Panc1 (cell line): ENCODE data around the gene SLFN12L. TPM values are rescaled to one million over a fixed set of nuclear protein-coding genes. Genes with fewer than 3 reads are reported as not detected.
A peak's percentile ranks its signal among the peaks of the same experiment; 100 is the strongest.

ENCODE experiments used
- ATAC-seq: fragments of 200-7000 bp; cut with Tn5 transposase; 2 replicates; pipeline ENCODE4 v1.9.1; 2020; ENCODE audit warnings: mild to moderate bottlenecking, moderate library complexity
- BruUV-seq: library from RNA; stranded (reverse); fragments of 400-500 nt; replicated peaks from 2 replicates; lab custom pipeline; 2021; lab: Mats Ljungman, UMichigan
- CTCF ChIA-PET: fragments of 300-600 bp; sonication (Branson Sonifier 250); formaldehyde crosslinking; loops from one replicate; lab custom pipeline; 2022; ENCODE audit warnings: antibody characterized with exemption; lab: Charles Lee
- POLR2A ChIA-PET: fragments of 300-600 bp; sonication (Branson Sonifier 250); formaldehyde crosslinking; loops from one replicate; lab custom pipeline; 2022; ENCODE audit warnings: antibody characterized with exemption; lab: Charles Lee
- DNase-seq: peaks from one replicate; pipeline ENCODE4 v3.0.0-alpha.2; 2010; ENCODE audit warnings: low read depth, low spot score
- H3K27ac ChIP-seq: 2 replicates; pipeline ENCODE4 v1.5.1; 2011; ENCODE audit warnings: mild to moderate bottlenecking, low read length, inconsistent platforms
- H3K27me3 ChIP-seq: fragments of 200-500 bp; sonication (Bioruptor generic); 2 replicates; pipeline ENCODE4 v1.6.0; 2014; ENCODE audit warnings: low read length, inconsistent platforms; ENCODE audit not compliant: control insufficient read depth, insufficient read depth
- H3K36me3 ChIP-seq: fragments of 200-500 bp; sonication (Bioruptor generic); 2 replicates; pipeline ENCODE4 v1.5.1; 2014; ENCODE audit warnings: inconsistent platforms, mild to moderate bottlenecking, low read length, moderate library complexity; ENCODE audit not compliant: control insufficient read depth, insufficient read depth
- H3K4me1 ChIP-seq: 2 replicates; pipeline ENCODE4 v1.5.1; 2011; ENCODE audit warnings: inconsistent platforms, mild to moderate bottlenecking, low read length, moderate library complexity; ENCODE audit not compliant: control insufficient read depth, insufficient read depth
- H3K4me3 ChIP-seq, 2 experiments: 2 replicates each; pipeline ENCODE4 v1.5.1; 2011 to 2012; ENCODE audit warnings: low read depth in 2 of 2, low read length in 2 of 2, mild to moderate bottlenecking in 2 of 2, inconsistent platforms in 1 of 2, moderate library complexity in 1 of 2
- H3K9me3 ChIP-seq: fragments of 200-500 bp; sonication (Bioruptor generic); 2 replicates; pipeline ENCODE4 v1.5.1; 2014; ENCODE audit warnings: low read depth, mild to moderate bottlenecking, inconsistent platforms, low read length, moderate library complexity; ENCODE audit not compliant: control insufficient read depth, insufficient read depth
- CTCF ChIP-seq: fragments of 450-650 bp; IDR thresholded peaks from 2 replicates; pipeline ENCODE4 v1.5.1; 2017; ENCODE audit warnings: mild to moderate bottlenecking
- POLR2AphosphoS5 ChIP-seq: IDR thresholded peaks from 2 replicates; pipeline ENCODE4 v1.6.1; 2012; ENCODE audit warnings: mild to moderate bottlenecking, low read depth, low read length, moderate library complexity
- REST ChIP-seq, 2 experiments: IDR thresholded peaks; 2 replicates each; pipeline ENCODE4 v1.6.1; 2011 to 2012; ENCODE audit warnings: low read depth in 2 of 2, control low read depth in 1 of 2, low read length in 1 of 2, mild to moderate bottlenecking in 1 of 2, moderate library complexity in 1 of 2; ENCODE audit not compliant: insufficient read depth in 1 of 2
- SIN3A ChIP-seq: IDR thresholded peaks from 2 replicates; pipeline ENCODE4 v1.6.1; 2012; ENCODE audit warnings: low read depth, mild to moderate bottlenecking, low read length, moderate library complexity, borderline replicate concordance; ENCODE audit not compliant: insufficient read depth
- TCF7L2 ChIP-seq: IDR thresholded peaks from 2 replicates; pipeline ENCODE4 v1.6.1; 2011; ENCODE audit warnings: mild to moderate bottlenecking, low read depth, low read length, inconsistent platforms
- in situ Hi-C: cut with HindIII; loops from 2 replicates; pipeline ENCODE4 v1.10.0; 2016; ENCODE audit warnings: low sequenced_read_pairs, low pct_unique_long_range_greater_than_20kb
- intact Hi-C: fragments of 100-400 bp; cut with micrococcal nuclease; formaldehyde crosslinking; loops from one replicate; pipeline ENCODE4 v1.10.0; 2022; ENCODE audit not compliant: unreplicated experiment
- total RNA-seq: library from RNA; stranded (reverse); gene quantifications from one replicate; pipeline ENCODE4 v1.2.1, GENCODE V29; 2021; ENCODE audit not compliant: unreplicated experiment

SLFN12L gene
- total RNA-seq, 1 experiment from 2014 or later = 0.33 TPM

GRCh38 chr17:35499548-35499947, 37.9 kb downstream of the SLFN12L start:
- TF ChIP-seq CTCF (no peak), TCF7L2 (no peak), SIN3A (no peak), POLR2AphosphoS5 (no peak), REST (IDR thresholded peaks at IDR 0.05; ENCODE audit: insufficient read depth in 1 of 2, low read depth in 2 of 2, low read length in 1 of 2) (no peak)
- ChIA-PET CTCF (no interaction called here), POLR2A (no interaction called here)
- no peaks in the 10 kb centered on the region; the same call in 1 of the 2 replicates for H3K27me3 ChIP-seq
- no peaks in the 10 kb centered on the region for H3K36me3 ChIP-seq
- intact Hi-C loops (no loop called here), in situ Hi-C loops (no loop called here)
- ATAC-seq (no peak), DNase-seq (no peak)
- H3K9me3 ChIP-seq = no peaks in the 10 kb centered on the region
- H3K4me1 ChIP-seq = no peaks in the 10 kb centered on the region
- no TSS peak for BruUV-seq
- H3K4me3 ChIP-seq = no peak overlapping the region
- no peak overlapping the region for H3K27ac ChIP-seq

- DNase-seq = no peak
- TF ChIP-seq REST (IDR thresholded peaks at IDR 0.05; ENCODE audit: insufficient read depth in 1 of 2, low read depth in 2 of 2, low read length in 1 of 2) = no peak
- H3K4me1 ChIP-seq = no peaks in the 10 kb centered on the region
- BruUV-seq = no TSS peak
- H3K9me3 ChIP-seq = no peaks in the 10 kb centered on the region
- no peaks in the 10 kb centered on the region; the same call in 1 of the 2 replicates for H3K27me3 ChIP-seq
- ChIA-PET POLR2A (no interaction called here), CTCF (no interaction called here)
- intact Hi-C loops (no loop called here), in situ Hi-C loops (no loop called here)
- no peak overlapping the region for H3K4me3 ChIP-seq
- H3K27ac ChIP-seq = no peak overlapping the region
- H3K36me3 ChIP-seq = no peaks in the 10 kb centered on the region
- ATAC-seq = peak; percentile 43
These were observed 38.9 kb downstream of the SLFN12L start for GRCh38 chr17:35498448-35499178.
